ENCODE measurements around the gene SLC25A11.
A peak's percentile ranks its signal among the peaks of the same experiment; 100 is the strongest.

Gene SLC25A11

GRCh38 chr17:4960279-4960922, 20.6 kb upstream of the SLC25A11 start:
- FAIRE-seq (no peak), DNase-seq (ENCODE audit: insufficient read length) (no peak)
- no peak for TF ChIP-seq POLR2AphosphoS5 (IDR thresholded peaks at IDR 0.05; ENCODE audit: low read depth, low read length)
- no peak for TF ChIP-seq POLR2A (IDR thresholded peaks at IDR 0.05; ENCODE audit: low read depth, low read length)
- TF ChIP-seq TAF1 (IDR thresholded peaks at IDR 0.05; ENCODE audit: borderline replicate concordance, low read depth, low read length): no peak

DNA sequence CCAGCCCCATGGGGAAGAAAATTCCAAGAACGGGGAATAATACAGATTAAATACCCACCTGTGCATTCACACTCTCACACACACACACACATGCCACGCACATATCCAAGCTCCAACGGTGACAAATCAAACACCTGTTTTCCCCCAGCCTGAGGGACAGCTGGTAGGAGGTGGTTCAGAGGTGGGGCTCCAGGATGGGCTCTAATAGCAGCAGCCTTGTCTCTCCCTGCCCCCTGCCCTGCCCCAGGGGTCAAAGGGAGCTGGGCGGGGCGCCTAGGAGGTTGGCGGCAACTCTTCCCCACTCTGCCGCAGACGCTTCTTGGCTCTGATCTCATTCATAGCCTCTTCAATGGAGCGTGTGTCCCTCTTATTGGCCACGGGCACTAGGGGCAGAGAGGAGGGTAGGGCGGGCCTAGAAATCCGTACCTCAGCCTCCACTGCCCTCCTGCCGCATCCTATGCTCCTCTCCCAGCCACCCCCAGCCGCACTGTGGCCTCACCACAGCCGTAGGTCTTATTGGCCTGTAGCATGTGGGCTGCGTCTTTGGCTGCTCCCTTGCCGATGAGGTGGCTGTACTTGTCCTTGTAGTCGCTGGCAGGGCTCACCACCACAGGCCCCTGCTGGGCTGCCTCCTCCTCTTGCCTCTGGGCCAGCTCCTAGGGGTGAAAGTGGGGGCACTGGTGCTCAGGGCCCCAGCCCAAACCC, 19.6 kb upstream of the SLC25A11 start:
- FAIRE-seq: no peak

GRCh38 chr17:4958102-4958501, 18.3 kb upstream of the SLC25A11 start:
- no peak for TF ChIP-seq POLR2A (IDR thresholded peaks at IDR 0.05; ENCODE audit: low read depth, low read length)
- no peak for TF ChIP-seq POLR2AphosphoS5 (IDR thresholded peaks at IDR 0.05; ENCODE audit: low read depth, low read length)
- no peak for TF ChIP-seq TAF1 (IDR thresholded peaks at IDR 0.05; ENCODE audit: borderline replicate concordance, low read depth, low read length)

More for the DNA sequence above, 19.6 kb upstream of the SLC25A11 start:
- DNase-seq (ENCODE audit: insufficient read length): no peak
- TF ChIP-seq POLR2AphosphoS5 (IDR thresholded peaks at IDR 0.05; ENCODE audit: low read depth, low read length) (no peak), TAF1 (IDR thresholded peaks at IDR 0.05; ENCODE audit: borderline replicate concordance, low read depth, low read length) (no peak)

DNA sequence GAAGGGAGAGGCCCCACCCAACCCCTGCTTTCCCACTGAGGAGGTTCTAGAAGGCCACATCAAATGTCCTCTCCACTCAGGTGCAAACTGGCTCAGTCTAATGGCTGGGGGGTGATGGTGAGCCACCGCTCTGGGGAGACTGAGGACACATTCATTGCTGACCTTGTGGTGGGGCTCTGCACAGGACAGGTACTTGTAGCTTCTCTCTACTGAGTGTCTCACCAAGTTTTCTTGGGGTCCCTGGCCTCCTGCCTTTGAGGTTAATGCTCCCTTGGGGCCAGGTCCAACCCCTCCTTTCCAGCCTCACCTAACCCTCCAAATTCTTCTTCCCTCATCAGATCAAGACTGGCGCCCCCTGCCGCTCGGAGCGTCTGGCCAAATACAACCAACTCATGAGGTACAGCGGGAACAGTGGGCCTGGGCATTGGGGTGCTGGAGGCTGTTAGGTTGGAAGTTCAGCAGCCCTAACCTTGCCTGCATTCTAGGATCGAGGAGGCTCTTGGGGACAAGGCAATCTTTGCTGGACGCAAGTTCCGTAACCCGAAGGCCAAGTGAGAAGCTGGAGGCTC, 16.7 kb upstream of the SLC25A11 start:
- DNase-seq (ENCODE audit: insufficient read length) (no peak), FAIRE-seq (no peak)
- TF ChIP-seq POLR2AphosphoS5 (IDR thresholded peaks at IDR 0.05; ENCODE audit: low read depth, low read length): no peak
- no peak for TF ChIP-seq TAF1 (IDR thresholded peaks at IDR 0.05; ENCODE audit: borderline replicate concordance, low read depth, low read length)
- TF ChIP-seq POLR2A (IDR thresholded peaks at IDR 0.05; ENCODE audit: low read depth, low read length): no peak

More at GRCh38 chr17:4958102-4958501, 18.3 kb upstream of the SLC25A11 start:
- DNase-seq (ENCODE audit: insufficient read length) (no peak), FAIRE-seq (no peak)

GRCh38 chr17:4955091-4955490, 15.2 kb upstream of the SLC25A11 start:
- TF ChIP-seq POLR2A (IDR thresholded peaks at IDR 0.05; ENCODE audit: low read depth, low read length) (no peak), POLR2AphosphoS5 (IDR thresholded peaks at IDR 0.05; ENCODE audit: low read depth, low read length) (no peak), TAF1 (IDR thresholded peaks at IDR 0.05; ENCODE audit: borderline replicate concordance, low read depth, low read length) (no peak)
- DNase-seq (ENCODE audit: insufficient read length) (no peak), FAIRE-seq (no peak)

DNA sequence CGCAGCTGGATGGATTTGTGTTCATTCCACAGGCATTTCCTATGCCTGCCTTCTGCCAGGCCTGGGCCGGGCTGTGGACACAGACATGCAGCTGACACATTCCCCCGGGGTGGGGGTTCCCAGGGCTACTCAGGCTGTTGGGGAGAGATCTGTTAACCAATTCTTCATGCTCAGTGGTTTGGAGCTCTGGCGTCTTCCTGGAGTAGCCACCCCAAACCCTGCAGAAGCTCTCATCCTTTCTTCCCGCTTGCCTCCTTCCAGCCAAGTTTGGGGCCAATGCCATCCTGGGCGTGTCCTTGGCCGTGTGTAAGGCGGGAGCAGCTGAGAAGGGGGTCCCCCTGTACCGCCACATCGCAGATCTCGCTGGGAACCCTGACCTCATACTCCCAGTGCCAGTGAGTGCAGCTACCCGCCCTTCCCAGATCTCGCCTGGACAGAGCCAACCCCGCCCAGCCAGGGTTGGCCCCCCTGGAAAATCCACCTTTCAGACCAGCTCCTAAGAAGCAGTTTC, 13.7 kb upstream of the SLC25A11 start:
- DNase-seq (ENCODE audit: insufficient read length) (no peak), FAIRE-seq (no peak)
- TF ChIP-seq TAF1 (IDR thresholded peaks at IDR 0.05; ENCODE audit: borderline replicate concordance, low read depth, low read length) (no peak), POLR2A (IDR thresholded peaks at IDR 0.05; ENCODE audit: low read depth, low read length) (no peak), POLR2AphosphoS5 (IDR thresholded peaks at IDR 0.05; ENCODE audit: low read depth, low read length) (no peak)

- no peak for FAIRE-seq
- TF ChIP-seq POLR2A (IDR thresholded peaks at IDR 0.05; ENCODE audit: low read depth, low read length): no peak
- no peak for DNase-seq (ENCODE audit: insufficient read length)
These were observed 11.6 kb upstream of the SLC25A11 start for GRCh38 chr17:4951486-4951885.

DNA sequence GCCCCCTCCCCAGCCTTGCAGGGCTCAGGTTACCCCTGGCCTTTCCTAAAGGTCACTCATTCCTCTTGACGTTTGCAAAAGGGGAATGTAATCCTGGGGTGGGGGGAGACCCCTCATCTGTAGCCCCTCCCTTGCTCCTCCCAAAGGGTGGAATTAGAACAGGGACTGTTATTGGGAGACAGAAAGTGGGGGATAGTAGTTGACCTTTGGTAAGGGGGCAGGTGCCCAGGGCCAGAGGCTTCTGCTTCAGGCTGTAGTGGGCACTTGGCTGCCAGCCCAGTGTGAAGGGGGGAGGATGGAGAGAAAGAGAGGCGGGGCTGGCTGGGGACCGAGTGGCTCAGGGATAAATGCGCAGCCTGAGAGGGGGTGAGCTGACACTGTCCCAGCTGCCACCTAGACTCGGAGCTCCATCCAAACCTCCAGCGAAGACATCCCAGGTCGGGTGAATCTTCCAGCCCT, 10.9 kb upstream of the SLC25A11 start, which contains the start of gene ENO3:
TSS of gene ENO3 (plus strand) at position 374 of the 459 bp plus-strand sequence. CDS start 711 bp downstream, outside the sequence.
- no peak for DNase-seq (ENCODE audit: insufficient read length)
- FAIRE-seq: no peak
- TF ChIP-seq POLR2A (IDR thresholded peaks at IDR 0.05; ENCODE audit: low read depth, low read length) (no peak), TAF1 (IDR thresholded peaks at IDR 0.05; ENCODE audit: borderline replicate concordance, low read depth, low read length) (no peak), POLR2AphosphoS5 (IDR thresholded peaks at IDR 0.05; ENCODE audit: low read depth, low read length) (no peak; the same call in 1 of the 2 replicates)

GRCh38 chr17:4950075-4950745, 10.4 kb upstream of the SLC25A11 start:
- no peak for TF ChIP-seq TAF1 (IDR thresholded peaks at IDR 0.05; ENCODE audit: borderline replicate concordance, low read depth, low read length)
- TF ChIP-seq POLR2A (IDR thresholded peaks at IDR 0.05; ENCODE audit: low read depth, low read length): peak; percentile 60; the same call in 1 of the 2 replicates
- peak; percentile 64 for TF ChIP-seq POLR2AphosphoS5 (IDR thresholded peaks at IDR 0.05; ENCODE audit: low read depth, low read length)
- no peak for DNase-seq (ENCODE audit: insufficient read length)
- FAIRE-seq: peak; percentile 85

- TF ChIP-seq TAF1 (IDR thresholded peaks at IDR 0.05; ENCODE audit: borderline replicate concordance, low read depth, low read length) (peak; percentile 75; the same call in 1 of the 2 replicates), POLR2A (IDR thresholded peaks at IDR 0.05; ENCODE audit: low read depth, low read length) (no peak), POLR2AphosphoS5 (IDR thresholded peaks at IDR 0.05; ENCODE audit: low read depth, low read length) (0 out of 2 replicates have a peak, but pooled peaks have one; percentile 13)
- peak; percentile 90 for FAIRE-seq
- DNase-seq (ENCODE audit: insufficient read length): no peak
These were observed 9.7 kb upstream of the SLC25A11 start for GRCh38 chr17:4949321-4950074.

Data from GM12892 (cell line).